ENCODE data around the gene SAMD4B. TPM values are rescaled to one million over a fixed set of nuclear protein-coding genes. Genes with fewer than 3 reads are reported as not detected.

Gene SAMD4B
- total and polyA plus RNA-seq, 10 of the 15 experiments (the other 5 are each of a cell fraction or from before 2014, with no cell fraction given), result 2.4 to 43.3 (median 23.9) TPM

DNA sequence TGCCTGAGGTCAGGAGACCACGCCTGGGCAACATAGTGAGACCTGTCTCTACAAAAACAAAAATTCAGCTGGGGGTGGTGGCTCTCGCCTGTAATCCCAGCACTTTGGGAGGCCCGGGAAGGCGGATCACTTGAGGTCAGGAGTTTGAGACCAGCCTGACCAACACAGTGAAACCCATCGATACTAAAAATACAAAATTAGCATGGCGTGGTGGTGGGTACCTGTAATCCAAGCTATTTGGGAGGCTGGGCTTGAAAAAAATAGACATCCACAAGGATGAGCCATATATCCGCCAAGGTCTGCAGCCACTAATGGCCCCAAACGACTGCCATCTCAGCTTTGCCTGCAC lies 90.4 kb downstream of the SAMD4B start:
- ChIA-PET SMC1A (ENCODE audit: uncharacterized antibody, unreplicated experiment) (interaction anchor here (0.6 to 1.6 kb wide), 2 partner anchors 18 to 77 kb away, joined by 3 to 4 read pairs; no protein-coding TSS in a partner anchor), RAD21 (ENCODE audit: unreplicated experiment) (no interaction called here), CTCF (interaction anchor here (1.1 to 1.7 kb wide), 4 partner anchors 21 to 70 kb away, joined by 3 to 4 read pairs (median 3); partner anchors contain the start of gene PLEKHG2), POLR2A (interaction anchor here (0.9 to 1.5 kb wide), 2 partner anchors 18 to 36 kb away, joined by 3 to 6 read pairs; no protein-coding TSS in a partner anchor)
- Histone ChIP-seq H3K4me3 (no peak overlapping the region), H2AFZ (ENCODE audit: control insufficient read depth, low read depth, low read length) (no peak overlapping the region), H3K9me3 (replicated peaks; ENCODE audit: control insufficient read depth, insufficient read depth, low read length) (no peaks in the 10 kb centered on the region), H3K36me3 (ENCODE audit: control insufficient read depth in 2 of 2, insufficient read depth in 2 of 2, low read length in 1 of 2) (peaks cover 10 to 15% of the 10 kb centered on the region in 2 experiments), H4K20me1 (ENCODE audit: control insufficient read depth, insufficient read depth) (no peaks in the 10 kb centered on the region; the same call in 1 of the 2 replicates), H3K4me1 (ENCODE audit: control insufficient read depth, insufficient read depth, low read length) (peaks cover 36% of the 10 kb centered on the region), H3K27me3 (replicated peaks in 1 of 2; ENCODE audit: control insufficient read depth in 2 of 2, insufficient read depth in 2 of 2, low read length in 1 of 2) (no peaks in the 10 kb centered on the region), H3K27ac (ENCODE audit: control insufficient read depth, insufficient read depth) (no peak overlapping the region), H3K4me2 (ENCODE audit: control insufficient read depth, insufficient read depth) (peak overlapping the region; percentile 44), H3K9ac (ENCODE audit: control insufficient read depth, insufficient read depth, low read length) (no peak overlapping the region), H3K79me2 (ENCODE audit: control insufficient read depth, insufficient read depth, low read length) (peaks cover 36% of the 10 kb centered on the region)
- DNase-seq (ENCODE audit: low read depth, low spot score) (no peak), FAIRE-seq (no peak), ATAC-seq (no peak)
- WGBS (ENCODE audit: insufficient coverage, insufficient replicate concordance, low lambda C conversion rate, missing lambda C conversion rate), result 78% methylated on average over 8 of the region's 8 CpGs
- in situ Hi-C loops (cut with MboI), result no loop called here
- intact Hi-C loops (cut with micrococcal nuclease; ENCODE audit: unreplicated experiment), result no loop called here
- TF ChIP-seq STAT3 (IDR thresholded peaks at IDR 0.05; ENCODE audit: low read depth, low read length) (no peak), KDM1A (IDR thresholded peaks at IDR 0.05; ENCODE audit: borderline replicate concordance) (no peak), PML (IDR thresholded peaks at IDR 0.05; ENCODE audit: low read length) (0 out of 2 replicates have a peak, but pooled peaks have one; percentile 3), POLR2AphosphoS5 (IDR thresholded peaks at IDR 0.05; ENCODE audit: low read length) (peak; percentile 46; the same call in 1 of the 2 replicates), SPI1 (IDR thresholded peaks at IDR 0.05; ENCODE audit: borderline replicate concordance, insufficient read depth, low read depth, low read length) (no peak), MLLT1 (IDR thresholded peaks at IDR 0.05) (no peak), MTA3 (IDR thresholded peaks at IDR 0.05; ENCODE audit: borderline replicate concordance, low read length) (no peak), NFXL1 (IDR thresholded peaks at IDR 0.05; ENCODE audit: borderline replicate concordance) (no peak), BCL11A (IDR thresholded peaks at IDR 0.05; ENCODE audit: low read depth, low read length) (no peak), POLR2AphosphoS2 (IDR thresholded peaks at IDR 0.05; ENCODE audit: low read depth, low read length) (no peak), ZNF24 (IDR thresholded peaks at IDR 0.05) (no peak)
- no TSS peak for BruUV-seq (replicated peaks)
